ENCODE measurements around the gene NNMT.

DNA sequence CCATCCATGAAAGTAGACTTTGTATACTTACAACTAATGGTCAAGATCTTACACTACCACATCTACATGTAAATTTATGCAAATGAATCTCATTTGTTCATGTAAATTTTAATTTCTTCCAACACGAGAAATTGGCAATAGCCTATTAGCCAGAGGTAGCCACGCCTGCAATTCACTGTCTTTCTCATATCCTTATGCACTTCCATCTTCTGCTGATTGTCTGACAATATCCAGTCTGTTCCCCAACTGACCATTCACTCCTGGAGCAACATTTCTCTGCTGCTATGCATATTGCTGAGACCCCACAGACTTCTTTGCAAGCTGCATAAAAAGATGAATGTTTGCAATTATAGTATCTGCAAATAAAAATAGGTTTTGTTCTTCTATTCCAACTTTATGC is 2.5 kb downstream of the NNMT start:
- TF ChIP-seq TBL1XR1 (IDR thresholded peaks at IDR 0.05; ENCODE audit: low read length in 2 of 2) = no peak
- TF ChIP-seq, protein P1, sequence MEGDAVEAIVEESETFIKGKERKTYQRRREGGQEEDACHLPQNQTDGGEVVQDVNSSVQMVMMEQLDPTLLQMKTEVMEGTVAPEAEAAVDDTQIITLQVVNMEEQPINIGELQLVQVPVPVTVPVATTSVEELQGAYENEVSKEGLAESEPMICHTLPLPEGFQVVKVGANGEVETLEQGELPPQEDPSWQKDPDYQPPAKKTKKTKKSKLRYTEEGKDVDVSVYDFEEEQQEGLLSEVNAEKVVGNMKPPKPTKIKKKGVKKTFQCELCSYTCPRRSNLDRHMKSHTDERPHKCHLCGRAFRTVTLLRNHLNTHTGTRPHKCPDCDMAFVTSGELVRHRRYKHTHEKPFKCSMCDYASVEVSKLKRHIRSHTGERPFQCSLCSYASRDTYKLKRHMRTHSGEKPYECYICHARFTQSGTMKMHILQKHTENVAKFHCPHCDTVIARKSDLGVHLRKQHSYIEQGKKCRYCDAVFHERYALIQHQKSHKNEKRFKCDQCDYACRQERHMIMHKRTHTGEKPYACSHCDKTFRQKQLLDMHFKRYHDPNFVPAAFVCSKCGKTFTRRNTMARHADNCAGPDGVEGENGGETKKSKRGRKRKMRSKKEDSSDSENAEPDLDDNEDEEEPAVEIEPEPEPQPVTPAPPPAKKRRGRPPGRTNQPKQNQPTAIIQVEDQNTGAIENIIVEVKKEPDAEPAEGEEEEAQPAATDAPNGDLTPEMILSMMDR (IDR thresholded peaks at IDR 0.05 in 2 of 3, conservative IDR thresholded peaks at IDR 0.05 in 1 of 3; ENCODE audit: insufficient read depth in 2 of 3, low read depth in 1 of 3, low read length in 3 of 3) = no peak
- TF ChIP-seq, protein P2, sequence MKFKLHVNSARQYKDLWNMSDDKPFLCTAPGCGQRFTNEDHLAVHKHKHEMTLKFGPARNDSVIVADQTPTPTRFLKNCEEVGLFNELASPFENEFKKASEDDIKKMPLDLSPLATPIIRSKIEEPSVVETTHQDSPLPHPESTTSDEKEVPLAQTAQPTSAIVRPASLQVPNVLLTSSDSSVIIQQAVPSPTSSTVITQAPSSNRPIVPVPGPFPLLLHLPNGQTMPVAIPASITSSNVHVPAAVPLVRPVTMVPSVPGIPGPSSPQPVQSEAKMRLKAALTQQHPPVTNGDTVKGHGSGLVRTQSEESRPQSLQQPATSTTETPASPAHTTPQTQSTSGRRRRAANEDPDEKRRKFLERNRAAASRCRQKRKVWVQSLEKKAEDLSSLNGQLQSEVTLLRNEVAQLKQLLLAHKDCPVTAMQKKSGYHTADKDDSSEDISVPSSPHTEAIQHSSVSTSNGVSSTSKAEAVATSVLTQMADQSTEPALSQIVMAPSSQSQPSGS (CRISPR knock-in tag; IDR thresholded peaks at IDR 0.05) = no peak

Measured in K562 (cell line).